ENCODE measurements around the gene DFFB. TPM values are rescaled to one million over a fixed set of nuclear protein-coding genes. Genes with fewer than 3 reads are reported as not detected.

Gene DFFB
- total RNA-seq, 1 donor = 3.6 TPM

DNA sequence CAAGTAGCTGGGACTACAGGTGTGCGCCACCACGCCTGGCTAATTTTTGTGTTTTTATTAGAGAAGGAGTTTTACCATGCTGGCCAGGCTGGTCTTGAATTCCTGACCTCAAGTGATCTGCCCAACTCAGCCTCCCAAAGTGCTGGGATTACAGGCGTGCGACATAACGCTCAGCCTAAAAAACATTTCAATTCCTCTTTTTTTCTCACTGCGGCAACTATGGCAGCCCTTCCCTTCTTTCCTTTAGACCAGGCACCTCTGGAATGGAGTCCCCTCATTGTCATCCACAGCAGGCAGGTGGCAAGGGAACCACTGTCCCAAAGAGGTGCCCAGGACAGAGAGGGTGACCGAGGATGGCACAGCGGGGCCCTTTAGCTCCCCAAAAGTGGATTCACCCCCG, 14.4 kb upstream of the DFFB start:
- DNase-seq (ENCODE audit: low read depth) = no peak
- TF ChIP-seq, protein P1, sequence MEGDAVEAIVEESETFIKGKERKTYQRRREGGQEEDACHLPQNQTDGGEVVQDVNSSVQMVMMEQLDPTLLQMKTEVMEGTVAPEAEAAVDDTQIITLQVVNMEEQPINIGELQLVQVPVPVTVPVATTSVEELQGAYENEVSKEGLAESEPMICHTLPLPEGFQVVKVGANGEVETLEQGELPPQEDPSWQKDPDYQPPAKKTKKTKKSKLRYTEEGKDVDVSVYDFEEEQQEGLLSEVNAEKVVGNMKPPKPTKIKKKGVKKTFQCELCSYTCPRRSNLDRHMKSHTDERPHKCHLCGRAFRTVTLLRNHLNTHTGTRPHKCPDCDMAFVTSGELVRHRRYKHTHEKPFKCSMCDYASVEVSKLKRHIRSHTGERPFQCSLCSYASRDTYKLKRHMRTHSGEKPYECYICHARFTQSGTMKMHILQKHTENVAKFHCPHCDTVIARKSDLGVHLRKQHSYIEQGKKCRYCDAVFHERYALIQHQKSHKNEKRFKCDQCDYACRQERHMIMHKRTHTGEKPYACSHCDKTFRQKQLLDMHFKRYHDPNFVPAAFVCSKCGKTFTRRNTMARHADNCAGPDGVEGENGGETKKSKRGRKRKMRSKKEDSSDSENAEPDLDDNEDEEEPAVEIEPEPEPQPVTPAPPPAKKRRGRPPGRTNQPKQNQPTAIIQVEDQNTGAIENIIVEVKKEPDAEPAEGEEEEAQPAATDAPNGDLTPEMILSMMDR (IDR thresholded peaks at IDR 0.05; ENCODE audit: insufficient read depth, low read length) = no peak
- H3K4me3 ChIP-seq (ENCODE audit: low read depth, low read length) = no peak overlapping the region

DNA sequence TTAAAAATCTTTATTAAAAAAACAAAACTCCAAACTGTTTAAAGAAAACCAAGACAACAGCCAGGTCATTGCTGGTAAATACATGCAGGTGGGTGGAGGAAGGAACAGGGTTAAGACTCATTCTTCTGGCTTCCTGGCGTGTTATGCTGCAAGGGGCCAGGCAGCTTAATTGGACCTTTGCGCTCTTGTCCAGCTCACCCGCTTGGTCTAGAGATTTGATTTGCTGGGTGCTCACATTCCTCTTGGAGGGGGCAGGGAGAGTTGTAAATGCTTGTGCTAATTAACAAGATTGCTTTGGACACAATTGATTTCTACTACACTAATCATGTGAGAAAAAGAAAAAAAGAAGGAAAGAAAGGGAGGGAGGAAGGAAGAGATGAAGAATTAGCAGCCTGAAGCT, 10.7 kb upstream of the DFFB start:
- DNase-seq (ENCODE audit: low read depth) = no peak
- H3K4me3 ChIP-seq (ENCODE audit: low read depth, low read length) = no peak overlapping the region
- TF ChIP-seq, protein P1 (IDR thresholded peaks at IDR 0.05; ENCODE audit: insufficient read depth, low read length) = no peak

DNA sequence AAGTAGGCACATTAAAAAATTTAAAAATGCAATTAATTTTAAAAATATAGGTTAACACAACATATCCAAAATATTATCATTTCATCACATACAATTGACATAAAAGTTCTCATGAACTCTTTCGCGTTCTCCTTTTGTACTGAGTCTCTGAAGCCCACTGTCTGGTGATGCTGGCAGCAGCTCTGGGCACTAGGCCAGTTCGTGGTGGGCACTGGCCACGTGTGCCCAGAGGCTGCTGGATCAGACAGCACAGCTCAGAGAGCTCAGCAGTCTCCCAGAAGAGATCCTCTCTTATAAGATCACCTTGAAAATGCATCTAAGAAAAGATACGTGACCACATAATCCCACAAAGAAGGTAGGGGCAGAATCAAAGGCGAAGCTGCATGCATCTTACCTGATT, 10.2 kb upstream of the DFFB start:
- H3K4me3 ChIP-seq (ENCODE audit: low read depth, low read length) = no peak overlapping the region
- TF ChIP-seq, protein P1 (IDR thresholded peaks at IDR 0.05; ENCODE audit: insufficient read depth, low read length) = no peak
- no peak for DNase-seq (ENCODE audit: low read depth)

GRCh38 chr1:3850857-3851256, 6.4 kb upstream of the DFFB start:
- H3K4me3 ChIP-seq (ENCODE audit: low read depth, low read length) = no peak overlapping the region
- DNase-seq (ENCODE audit: low read depth) = no peak
- TF ChIP-seq, protein P1 (IDR thresholded peaks at IDR 0.05; ENCODE audit: insufficient read depth, low read length) = no peak

GRCh38 chr1:3851292-3851691, 6.0 kb upstream of the DFFB start:
- TF ChIP-seq, protein P1 (IDR thresholded peaks at IDR 0.05; ENCODE audit: insufficient read depth, low read length) = no peak
- H3K4me3 ChIP-seq (ENCODE audit: low read depth, low read length) = no peak overlapping the region
- no peak for DNase-seq (ENCODE audit: low read depth)

DNA sequence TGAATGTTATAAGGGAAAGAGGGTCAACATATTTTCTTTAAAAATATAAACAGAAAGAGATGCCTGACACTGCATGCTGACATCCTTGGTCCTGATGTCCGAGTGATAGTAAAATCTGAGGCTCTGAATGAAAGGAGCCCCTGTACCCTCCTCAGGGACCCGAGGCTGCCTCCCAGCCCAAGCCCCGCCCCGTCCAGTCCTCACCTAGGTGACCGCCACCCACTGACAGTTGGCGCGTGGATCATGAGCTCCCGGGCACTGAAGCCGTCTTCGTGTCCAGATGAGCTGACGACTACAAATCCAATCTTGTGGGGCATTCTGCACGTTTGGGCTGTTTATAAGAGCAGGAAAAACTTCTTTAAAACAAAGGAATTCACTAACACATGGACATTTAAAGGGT, 5.2 kb upstream of the DFFB start:
- no peak for DNase-seq (ENCODE audit: low read depth)
- TF ChIP-seq, protein P1 (IDR thresholded peaks at IDR 0.05; ENCODE audit: insufficient read depth, low read length) = no peak
- H3K4me3 ChIP-seq (ENCODE audit: low read depth, low read length) = no peak overlapping the region

DNA sequence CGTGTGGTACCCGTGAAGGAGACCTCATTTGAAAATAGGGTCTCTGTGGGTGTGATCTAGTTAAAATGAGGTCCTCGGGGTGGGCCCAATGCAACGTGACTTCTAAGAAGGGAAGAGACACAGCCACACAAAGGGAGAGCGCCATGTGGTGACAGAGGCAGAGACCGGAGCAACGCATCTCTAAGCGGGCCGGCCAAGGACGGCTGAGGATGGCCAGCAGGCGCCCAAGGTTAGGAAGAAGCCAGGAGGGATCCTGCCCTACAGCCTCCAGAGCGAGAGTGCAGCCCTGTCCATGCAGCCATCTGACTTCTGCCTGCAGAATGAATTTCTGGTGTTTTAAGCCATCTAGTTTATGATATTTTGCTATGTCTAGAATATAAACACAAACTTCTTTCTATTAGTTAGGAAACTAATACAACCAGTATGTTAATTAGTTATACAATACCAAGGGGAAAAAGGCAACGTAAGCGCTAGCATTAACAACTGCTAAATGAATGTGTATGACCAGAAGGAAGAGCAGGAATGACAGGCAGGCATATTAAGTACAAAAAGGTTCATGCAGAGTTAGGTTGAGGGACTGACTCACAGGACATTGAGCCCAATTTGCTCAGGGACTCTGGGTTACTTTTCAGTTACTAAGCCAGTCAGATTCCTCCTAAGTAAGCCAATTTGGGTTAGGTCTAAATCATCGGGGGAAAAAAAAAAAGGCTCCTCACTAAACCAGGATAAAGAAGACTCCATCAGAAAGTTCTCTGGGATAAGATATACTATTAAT, 4.4 kb upstream of the DFFB start:
- no peak overlapping the region for H3K4me3 ChIP-seq (ENCODE audit: low read depth, low read length)
- no peak for DNase-seq (ENCODE audit: low read depth)
- TF ChIP-seq, protein P1 (IDR thresholded peaks at IDR 0.05; ENCODE audit: insufficient read depth, low read length) = no peak
